ENCODE measurements around the gene KRTAP3-2. TPM values are rescaled to one million over a fixed set of nuclear protein-coding genes. Genes with fewer than 3 reads are reported as not detected.

Gene KRTAP3-2
- total RNA-seq, 2 donors from 2014 or later: not detected

- peaks cover 5% of the 10 kb centered on the region for H3K9me3 ChIP-seq (ENCODE audit: control insufficient read depth, low read length)
- no peaks in the 10 kb centered on the region for H3K4me1 ChIP-seq (ENCODE audit: control insufficient read depth, insufficient read depth, low read length)
- Mint-ChIP-seq H3K4me3 (no peak overlapping the region), H3K36me3 (ENCODE audit: low read depth) (no peaks in the 10 kb centered on the region), H3K4me1 (peaks cover 6% of the 10 kb centered on the region), H3K27ac (no peak overlapping the region), H3K27me3 (ENCODE audit: insufficient read depth) (no peaks in the 10 kb centered on the region), H3K9me3 (no peaks in the 10 kb centered on the region)
- no peaks in the 10 kb centered on the region for H3K36me3 ChIP-seq (ENCODE audit: control insufficient read depth, insufficient read depth, low read length)
- DNase-seq: no peak
- WGBS, 2 experiments (ENCODE audit: insufficient coverage in 1 of 2, insufficient read length in 1 of 2): 100% methylated on average over 1 of the region's 1 CpG; no CpG with 5 or more reads in 1 of the 2 experiments
- H3K27ac ChIP-seq (ENCODE audit: low read depth, low read length): no peak overlapping the region
- no peak overlapping the region for H3K4me3 ChIP-seq (ENCODE audit: low read length)
- no peak overlapping the region for H3K9ac ChIP-seq (ENCODE audit: extremely low read depth, low read length, poor library complexity, severe bottlenecking)
- H3K27me3 ChIP-seq (ENCODE audit: control insufficient read depth, insufficient read depth, low read length, poor library complexity, severe bottlenecking): no peaks in the 10 kb centered on the region
- TF ChIP-seq, protein P1, sequence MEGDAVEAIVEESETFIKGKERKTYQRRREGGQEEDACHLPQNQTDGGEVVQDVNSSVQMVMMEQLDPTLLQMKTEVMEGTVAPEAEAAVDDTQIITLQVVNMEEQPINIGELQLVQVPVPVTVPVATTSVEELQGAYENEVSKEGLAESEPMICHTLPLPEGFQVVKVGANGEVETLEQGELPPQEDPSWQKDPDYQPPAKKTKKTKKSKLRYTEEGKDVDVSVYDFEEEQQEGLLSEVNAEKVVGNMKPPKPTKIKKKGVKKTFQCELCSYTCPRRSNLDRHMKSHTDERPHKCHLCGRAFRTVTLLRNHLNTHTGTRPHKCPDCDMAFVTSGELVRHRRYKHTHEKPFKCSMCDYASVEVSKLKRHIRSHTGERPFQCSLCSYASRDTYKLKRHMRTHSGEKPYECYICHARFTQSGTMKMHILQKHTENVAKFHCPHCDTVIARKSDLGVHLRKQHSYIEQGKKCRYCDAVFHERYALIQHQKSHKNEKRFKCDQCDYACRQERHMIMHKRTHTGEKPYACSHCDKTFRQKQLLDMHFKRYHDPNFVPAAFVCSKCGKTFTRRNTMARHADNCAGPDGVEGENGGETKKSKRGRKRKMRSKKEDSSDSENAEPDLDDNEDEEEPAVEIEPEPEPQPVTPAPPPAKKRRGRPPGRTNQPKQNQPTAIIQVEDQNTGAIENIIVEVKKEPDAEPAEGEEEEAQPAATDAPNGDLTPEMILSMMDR (conservative IDR thresholded peaks at IDR 0.05): no peak
These were observed 4.6 kb downstream of the KRTAP3-2 start for GRCh38 chr17:40995116-40995515.

GRCh38 chr17:40993839-40994238, 5.9 kb downstream of the KRTAP3-2 start, which contains the start of gene KRTAP3-3:
Gene KRTAP3-3 (minus strand): TSS chr17:40994164. CDS start chr17:40994097, 67 bp downstream.
- WGBS, 2 experiments (ENCODE audit: insufficient coverage in 1 of 2, insufficient read length in 1 of 2): 95% methylated on average over 4 of the region's 4 CpGs; no CpG with 5 or more reads in 1 of the 2 experiments

DNA sequence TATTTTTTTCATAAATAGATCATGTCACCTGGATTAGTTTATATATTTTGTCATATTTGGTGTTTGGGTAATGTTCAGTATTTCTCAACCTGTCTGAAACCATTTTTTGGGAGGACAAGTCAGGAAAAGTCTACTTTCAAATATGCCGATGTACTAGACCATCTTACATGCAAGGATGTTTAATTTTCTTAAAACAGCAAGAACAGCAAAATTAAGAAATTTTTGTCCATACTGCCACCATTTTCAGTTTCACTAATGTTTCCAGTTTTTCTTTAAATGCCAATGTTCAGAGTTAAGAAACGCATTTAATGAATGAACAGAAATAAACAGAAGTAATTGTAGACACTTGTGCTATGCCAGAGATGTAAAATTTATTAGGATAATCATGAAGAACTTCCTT, 6.6 kb downstream of the KRTAP3-2 start:
- Mint-ChIP-seq H3K4me1 (peaks cover 6% of the 10 kb centered on the region), H3K27ac (no peak overlapping the region), H3K4me3 (no peak overlapping the region), H3K36me3 (ENCODE audit: low read depth) (no peaks in the 10 kb centered on the region), H3K27me3 (ENCODE audit: insufficient read depth) (no peaks in the 10 kb centered on the region), H3K9me3 (no peaks in the 10 kb centered on the region)
- no peak overlapping the region for H3K9ac ChIP-seq (ENCODE audit: extremely low read depth, low read length, poor library complexity, severe bottlenecking)
- H3K36me3 ChIP-seq (ENCODE audit: control insufficient read depth, insufficient read depth, low read length): no peaks in the 10 kb centered on the region
- WGBS, 2 experiments (ENCODE audit: insufficient coverage in 1 of 2, insufficient read length in 1 of 2): 91 to 95% methylated on average over 2 of the region's 2 CpGs
- no peak for DNase-seq
- no peaks in the 10 kb centered on the region for H3K27me3 ChIP-seq (ENCODE audit: control insufficient read depth, insufficient read depth, low read length, poor library complexity, severe bottlenecking)
- TF ChIP-seq, protein P1 (conservative IDR thresholded peaks at IDR 0.05): no peak
- no peaks in the 10 kb centered on the region for H3K4me1 ChIP-seq (ENCODE audit: control insufficient read depth, insufficient read depth, low read length)
- no peak overlapping the region for H3K27ac ChIP-seq (ENCODE audit: low read depth, low read length)
- H3K9me3 ChIP-seq (ENCODE audit: control insufficient read depth, low read length): peaks cover 5% of the 10 kb centered on the region
- no peak overlapping the region for H3K4me3 ChIP-seq (ENCODE audit: low read length)

More at GRCh38 chr17:40993839-40994238, 5.9 kb downstream of the KRTAP3-2 start, which contains the start of gene KRTAP3-3:
- Histone ChIP-seq H3K4me3 (ENCODE audit: low read length) (no peak within 1 kb of the TSS), H3K27me3 (ENCODE audit: control insufficient read depth, insufficient read depth, low read length, poor library complexity, severe bottlenecking) (no peaks in the 10 kb centered on the region), H3K9ac (ENCODE audit: extremely low read depth, low read length, poor library complexity, severe bottlenecking) (no peak within 1 kb of the TSS), H3K36me3 (ENCODE audit: control insufficient read depth, insufficient read depth, low read length) (no peaks in the 10 kb centered on the region), H3K9me3 (ENCODE audit: control insufficient read depth, low read length) (peaks cover 5% of the 10 kb centered on the region), H3K27ac (ENCODE audit: low read depth, low read length) (no peak within 1 kb of the TSS), H3K4me1 (ENCODE audit: control insufficient read depth, insufficient read depth, low read length) (no peaks in the 10 kb centered on the region)
- H3K27me3 Mint-ChIP-seq (ENCODE audit: insufficient read depth): no peaks in the 10 kb centered on the region
- H3K36me3 Mint-ChIP-seq (ENCODE audit: low read depth): no peaks in the 10 kb centered on the region
- H3K9me3 Mint-ChIP-seq: no peaks in the 10 kb centered on the region
- no peak for DNase-seq
- no peak within 1 kb of the TSS for H3K4me3 Mint-ChIP-seq
- TF ChIP-seq, protein P1 (conservative IDR thresholded peaks at IDR 0.05): no peak
- H3K4me1 Mint-ChIP-seq: peaks cover 6% of the 10 kb centered on the region
- no peak within 1 kb of the TSS for H3K27ac Mint-ChIP-seq

Data from endodermal cell (in vitro differentiated cells).